ENCODE results near the gene CDH13. TPM values are rescaled to one million over a fixed set of nuclear protein-coding genes. Genes with fewer than 3 reads are reported as not detected.

Gene CDH13
- total RNA-seq, 1 donor from 2014 or later: 14.3 TPM

GRCh38 chr16:83806731-83807130 is 1180.0 kb downstream of the CDH13 start:
- DNase-seq: no peak
- intact Hi-C loops (cut with DNase I): no loop called here
- H3K36me3 ChIP-seq: peaks cover 19% of the 10 kb centered on the region
- H3K27ac ChIP-seq: peak overlapping the region; percentile 86
- H3K27me3 ChIP-seq (ENCODE audit: low read depth): no peaks in the 10 kb centered on the region
- no peaks in the 10 kb centered on the region for H3K9me3 ChIP-seq
- no peak for TF ChIP-seq CTCF (IDR thresholded peaks at IDR 0.05)
- H3K4me3 ChIP-seq: no peak overlapping the region
- no peak for ATAC-seq
- peaks cover 45% of the 10 kb centered on the region for H3K4me1 ChIP-seq

- Histone ChIP-seq H3K36me3 (peaks cover 25% of the 10 kb centered on the region), H3K9me3 (no peaks in the 10 kb centered on the region), H3K4me3 (peak overlapping the region; percentile 91), H3K27me3 (ENCODE audit: low read depth) (no peaks in the 10 kb centered on the region), H3K4me1 (peaks cover 41% of the 10 kb centered on the region), H3K27ac (peak overlapping the region; percentile 86)
- ATAC-seq (no peak), DNase-seq (no peak)
- TF ChIP-seq CTCF (IDR thresholded peaks at IDR 0.05): no peak
- intact Hi-C loops (cut with DNase I): no loop called here
These were observed 1180.5 kb downstream of the CDH13 start for GRCh38 chr16:83807327-83807709.

GRCh38 chr16:83807710-83808572 is 1181.2 kb downstream of the CDH13 start, which contains the start of gene HSBP1:
Gene HSBP1 (plus strand): TSS chr16:83807978. CDS start chr16:83808077, 99 bp downstream.
- H3K27me3 ChIP-seq (ENCODE audit: low read depth): no peaks in the 10 kb centered on the region
- intact Hi-C loops (cut with DNase I): no loop called here
- H3K36me3 ChIP-seq: peaks cover 31% of the 10 kb centered on the region
- H3K9me3 ChIP-seq: no peaks in the 10 kb centered on the region
- peak; percentile 98 for DNase-seq
- ATAC-seq: peak; percentile 99
- H3K4me3 ChIP-seq: peak within 1 kb of the TSS; percentile 91
- H3K27ac ChIP-seq: peak within 1 kb of the TSS; percentile 86
- TF ChIP-seq CTCF (IDR thresholded peaks at IDR 0.05): no peak
- peaks cover 37% of the 10 kb centered on the region for H3K4me1 ChIP-seq

GRCh38 chr16:83808573-83809014 is 1181.8 kb downstream of the CDH13 start:
- ATAC-seq (no peak), DNase-seq (no peak)
- intact Hi-C loops (cut with DNase I): no loop called here
- Histone ChIP-seq H3K27ac (peak overlapping the region; percentile 86), H3K4me1 (peaks cover 43% of the 10 kb centered on the region), H3K36me3 (peaks cover 36% of the 10 kb centered on the region), H3K27me3 (ENCODE audit: low read depth) (no peaks in the 10 kb centered on the region), H3K4me3 (peak overlapping the region; percentile 91), H3K9me3 (no peaks in the 10 kb centered on the region)
- TF ChIP-seq CTCF (IDR thresholded peaks at IDR 0.05): no peak

GRCh38 chr16:83809092-83809491 is 1182.3 kb downstream of the CDH13 start:
- H3K9me3 ChIP-seq: no peaks in the 10 kb centered on the region
- TF ChIP-seq CTCF (IDR thresholded peaks at IDR 0.05): no peak
- H3K4me3 ChIP-seq: peak overlapping the region; percentile 91
- peaks cover 48% of the 10 kb centered on the region for H3K4me1 ChIP-seq
- DNase-seq (no peak), ATAC-seq (no peak)
- intact Hi-C loops (cut with DNase I): no loop called here
- H3K36me3 ChIP-seq: peaks cover 36% of the 10 kb centered on the region
- H3K27ac ChIP-seq: no peak overlapping the region
- no peaks in the 10 kb centered on the region for H3K27me3 ChIP-seq (ENCODE audit: low read depth)
